Measurements from ENCODE around the gene PLXNB2.

The PLXNB2 gene

GRCh38 chr22:50303515-50303847 is 4.0 kb downstream of the PLXNB2 start:
- Histone ChIP-seq H3F3A (ENCODE audit: insufficient read depth, low read length) (no peaks in the 10 kb centered on the region), H3K9me2 (ENCODE audit: low read depth, low read length) (no peaks in the 10 kb centered on the region), H3K27ac (ENCODE audit: low read depth, low read length, poor library complexity, severe bottlenecking) (no peak overlapping the region), H3K9me3 (ENCODE audit: low read length) (no peaks in the 10 kb centered on the region), H3K4me2 (ENCODE audit: low read length) (no peak overlapping the region), H3K9ac (ENCODE audit: low read length) (no peak overlapping the region), H3K4me1 (ENCODE audit: insufficient read depth, low read length, severe bottlenecking) (peaks cover 25% of the 10 kb centered on the region), H3K4me3 (ENCODE audit: low read depth, low read length, poor library complexity, severe bottlenecking) (no peak overlapping the region), H2AFZ (ENCODE audit: low read length) (no peak overlapping the region), H4K20me1 (ENCODE audit: insufficient read depth, low read length) (no peaks in the 10 kb centered on the region), H3K27me3 (ENCODE audit: insufficient read depth, low read length) (peaks cover 32% of the 10 kb centered on the region), H3K36me3 (ENCODE audit: insufficient read depth, low read length) (no peaks in the 10 kb centered on the region), H3K79me2 (ENCODE audit: insufficient read depth, low read length) (no peaks in the 10 kb centered on the region)
- TF ChIP-seq CTCF (IDR thresholded peaks at IDR 0.05; ENCODE audit: low read length) = no peak
- no peak for TF ChIP-seq EZH2 (IDR thresholded peaks at IDR 0.05; ENCODE audit: borderline replicate concordance, low read length)

- Histone ChIP-seq H2AFZ (ENCODE audit: low read length) (no peak overlapping the region), H3K4me3 (ENCODE audit: low read depth, low read length, poor library complexity, severe bottlenecking) (no peak overlapping the region), H3F3A (ENCODE audit: insufficient read depth, low read length) (no peaks in the 10 kb centered on the region), H4K20me1 (ENCODE audit: insufficient read depth, low read length) (no peaks in the 10 kb centered on the region), H3K27ac (ENCODE audit: low read depth, low read length, poor library complexity, severe bottlenecking) (no peak overlapping the region), H3K4me2 (ENCODE audit: low read length) (no peak overlapping the region), H3K9me3 (ENCODE audit: low read length) (no peaks in the 10 kb centered on the region), H3K9ac (ENCODE audit: low read length) (no peak overlapping the region), H3K4me1 (ENCODE audit: insufficient read depth, low read length, severe bottlenecking) (peaks cover 25% of the 10 kb centered on the region), H3K9me2 (ENCODE audit: low read depth, low read length) (no peaks in the 10 kb centered on the region), H3K36me3 (ENCODE audit: insufficient read depth, low read length) (no peaks in the 10 kb centered on the region), H3K79me2 (ENCODE audit: insufficient read depth, low read length) (no peaks in the 10 kb centered on the region), H3K27me3 (ENCODE audit: insufficient read depth, low read length) (peaks cover 32% of the 10 kb centered on the region)
- no peak for TF ChIP-seq CTCF (IDR thresholded peaks at IDR 0.05; ENCODE audit: low read length)
These were observed 4.9 kb downstream of the PLXNB2 start for GRCh38 chr22:50302564-50302963.

- Histone ChIP-seq H3K4me3 (ENCODE audit: low read depth, low read length, poor library complexity, severe bottlenecking) (no peak overlapping the region), H3K4me1 (ENCODE audit: insufficient read depth, low read length, severe bottlenecking) (peaks cover 24% of the 10 kb centered on the region), H3K79me2 (ENCODE audit: insufficient read depth, low read length) (no peaks in the 10 kb centered on the region), H3K27me3 (ENCODE audit: insufficient read depth, low read length) (peaks cover 32% of the 10 kb centered on the region), H3K4me2 (ENCODE audit: low read length) (no peak overlapping the region), H2AFZ (ENCODE audit: low read length) (no peak overlapping the region), H3K36me3 (ENCODE audit: insufficient read depth, low read length) (no peaks in the 10 kb centered on the region), H4K20me1 (ENCODE audit: insufficient read depth, low read length) (no peaks in the 10 kb centered on the region), H3K9me3 (ENCODE audit: low read length) (no peaks in the 10 kb centered on the region), H3K27ac (ENCODE audit: low read depth, low read length, poor library complexity, severe bottlenecking) (no peak overlapping the region), H3F3A (ENCODE audit: insufficient read depth, low read length) (no peaks in the 10 kb centered on the region), H3K9me2 (ENCODE audit: low read depth, low read length) (no peaks in the 10 kb centered on the region), H3K9ac (ENCODE audit: low read length) (no peak overlapping the region)
- TF ChIP-seq CTCF (IDR thresholded peaks at IDR 0.05; ENCODE audit: low read length) (no peak), EZH2 (IDR thresholded peaks at IDR 0.05; ENCODE audit: borderline replicate concordance, low read length) (no peak)
These were observed 5.4 kb downstream of the PLXNB2 start for GRCh38 chr22:50302041-50302541.
